Progenitor cell of endocrine pancreas (in vitro differentiated cells): ENCODE results near the gene CFAP74. TPM values are rescaled to one million over a fixed set of nuclear protein-coding genes. Genes with fewer than 3 reads are reported as not detected.

Experiments used
- DNase-seq: peaks from one replicate; pipeline ENCODE4 v3.0.0; 2021; ENCODE audit warnings: low spot score; ENCODE audit not compliant: unreplicated experiment
- H3K27ac Mint-ChIP-seq: 2 replicates; pipeline ENCODE4 v1.8.0; 2021; ENCODE audit warnings: mild to moderate bottlenecking, moderate library complexity, mixed read lengths
- H3K27me3 Mint-ChIP-seq: 2 replicates; pipeline ENCODE4 v1.8.0; 2021; ENCODE audit warnings: mixed read lengths
- H3K36me3 Mint-ChIP-seq: 2 replicates; pipeline ENCODE4 v1.8.0; 2022; ENCODE audit warnings: mixed read lengths; ENCODE audit not compliant: insufficient read depth
- H3K4me1 Mint-ChIP-seq: 2 replicates; pipeline ENCODE4 v1.8.0; 2021; ENCODE audit warnings: low read depth, mixed read lengths
- H3K4me3 Mint-ChIP-seq: 2 replicates; pipeline ENCODE4 v1.8.0; 2021; ENCODE audit warnings: low read depth, mild to moderate bottlenecking, moderate library complexity, mixed read lengths
- H3K9me3 Mint-ChIP-seq: 2 replicates; pipeline ENCODE4 v1.8.0; 2021; ENCODE audit warnings: low read depth, mixed read lengths
- total RNA-seq: library from RNA; stranded (reverse); gene quantifications from 2 replicates; pipeline ENCODE4 v1.2.1, GENCODE V29; 2021
- TF ChIP-seq, protein P1 (sequence below): fragments of 200-600 bp; sonication (generic); IDR thresholded peaks from one replicate; pipeline ENCODE4 v1.5.0; 2021; ENCODE audit warnings: antibody characterized with exemption, mild to moderate bottlenecking; ENCODE audit not compliant: unreplicated experiment

CFAP74 gene
- total RNA-seq, 1 donor from 2014 or later = 0.93 TPM

DNA sequence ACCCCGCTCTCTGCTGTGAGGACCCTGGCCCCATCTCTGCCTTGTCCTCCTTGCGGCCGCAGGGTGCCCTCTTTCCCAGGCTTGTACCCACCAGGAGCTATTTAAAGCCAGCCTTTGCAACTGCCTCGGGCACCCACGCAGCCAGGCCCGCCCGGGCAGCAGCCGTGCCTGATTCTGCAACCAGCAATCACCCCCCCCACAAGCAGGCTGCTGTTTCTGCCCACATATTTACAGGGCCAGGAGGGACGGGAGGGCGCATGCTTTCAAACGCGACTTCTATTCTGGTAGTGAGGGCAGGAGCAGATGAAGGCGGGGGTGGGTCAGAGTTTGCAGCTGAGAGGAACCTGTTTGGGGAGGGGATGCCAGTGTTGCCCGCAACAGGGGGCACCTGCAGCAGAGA, 29.2 kb upstream of the CFAP74 start:
- H3K36me3 Mint-ChIP-seq = no peaks in the 10 kb centered on the region
- H3K4me1 Mint-ChIP-seq = no peaks in the 10 kb centered on the region
- peaks cover 4% of the 10 kb centered on the region for H3K27me3 Mint-ChIP-seq
- TF ChIP-seq, protein P1, sequence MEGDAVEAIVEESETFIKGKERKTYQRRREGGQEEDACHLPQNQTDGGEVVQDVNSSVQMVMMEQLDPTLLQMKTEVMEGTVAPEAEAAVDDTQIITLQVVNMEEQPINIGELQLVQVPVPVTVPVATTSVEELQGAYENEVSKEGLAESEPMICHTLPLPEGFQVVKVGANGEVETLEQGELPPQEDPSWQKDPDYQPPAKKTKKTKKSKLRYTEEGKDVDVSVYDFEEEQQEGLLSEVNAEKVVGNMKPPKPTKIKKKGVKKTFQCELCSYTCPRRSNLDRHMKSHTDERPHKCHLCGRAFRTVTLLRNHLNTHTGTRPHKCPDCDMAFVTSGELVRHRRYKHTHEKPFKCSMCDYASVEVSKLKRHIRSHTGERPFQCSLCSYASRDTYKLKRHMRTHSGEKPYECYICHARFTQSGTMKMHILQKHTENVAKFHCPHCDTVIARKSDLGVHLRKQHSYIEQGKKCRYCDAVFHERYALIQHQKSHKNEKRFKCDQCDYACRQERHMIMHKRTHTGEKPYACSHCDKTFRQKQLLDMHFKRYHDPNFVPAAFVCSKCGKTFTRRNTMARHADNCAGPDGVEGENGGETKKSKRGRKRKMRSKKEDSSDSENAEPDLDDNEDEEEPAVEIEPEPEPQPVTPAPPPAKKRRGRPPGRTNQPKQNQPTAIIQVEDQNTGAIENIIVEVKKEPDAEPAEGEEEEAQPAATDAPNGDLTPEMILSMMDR = no peak
- no peaks in the 10 kb centered on the region for H3K9me3 Mint-ChIP-seq
- DNase-seq = no peak
- no peak overlapping the region for H3K4me3 Mint-ChIP-seq
- no peak overlapping the region for H3K27ac Mint-ChIP-seq

DNA sequence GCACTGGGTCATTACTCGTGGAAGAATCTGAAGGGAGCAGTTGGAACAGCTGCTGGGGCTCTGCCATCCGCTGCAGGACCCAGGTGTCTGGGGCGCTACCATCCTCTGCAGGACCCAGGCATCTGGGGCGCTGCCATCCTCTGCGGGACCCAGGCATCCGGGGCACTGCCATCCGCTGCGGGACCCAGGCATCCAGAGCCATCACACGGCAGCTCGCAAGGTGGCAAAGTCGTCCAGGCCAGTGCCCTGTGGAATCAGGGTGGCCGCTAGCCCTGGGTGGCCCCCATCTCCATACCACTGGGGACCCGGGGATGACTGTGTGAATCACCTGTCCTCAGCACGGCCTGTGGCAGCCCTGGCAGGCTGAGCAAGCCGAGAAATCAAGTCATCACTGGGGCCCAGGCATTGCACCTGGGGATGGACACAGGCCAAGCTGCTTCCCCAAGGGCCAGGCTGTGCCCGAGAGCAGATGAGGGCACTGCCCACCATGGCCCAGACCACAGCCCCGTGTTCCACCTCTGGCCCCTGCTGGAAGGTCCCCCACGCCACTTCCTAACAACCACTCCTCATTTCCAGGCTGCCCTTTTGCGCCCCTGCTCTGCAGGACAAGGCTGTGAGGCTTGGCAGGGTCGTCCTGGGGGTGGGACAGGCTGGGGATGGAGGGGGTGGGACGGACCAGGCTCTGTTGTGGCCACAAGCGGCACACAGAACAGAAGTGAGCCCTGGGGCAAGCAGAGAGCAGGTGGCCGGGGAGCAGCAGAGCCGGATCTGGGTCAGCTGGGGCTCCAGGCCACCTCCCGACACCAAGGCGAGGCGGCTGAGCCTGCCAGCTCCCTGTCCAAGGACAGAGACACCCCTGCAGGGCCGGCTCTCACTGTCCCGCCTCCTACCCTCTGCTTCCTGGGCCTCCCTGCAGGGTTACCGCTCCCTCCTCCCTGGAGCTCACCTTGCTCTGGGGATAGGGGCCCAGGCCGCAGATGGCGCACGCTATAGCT, 28.3 kb upstream of the CFAP74 start:
- TF ChIP-seq, protein P1 = no peak
- Mint-ChIP-seq H3K36me3 (no peaks in the 10 kb centered on the region), H3K4me3 (no peak overlapping the region), H3K27me3 (peaks cover 4% of the 10 kb centered on the region), H3K27ac (no peak overlapping the region), H3K4me1 (no peaks in the 10 kb centered on the region), H3K9me3 (no peaks in the 10 kb centered on the region)
- DNase-seq = no peak

DNA sequence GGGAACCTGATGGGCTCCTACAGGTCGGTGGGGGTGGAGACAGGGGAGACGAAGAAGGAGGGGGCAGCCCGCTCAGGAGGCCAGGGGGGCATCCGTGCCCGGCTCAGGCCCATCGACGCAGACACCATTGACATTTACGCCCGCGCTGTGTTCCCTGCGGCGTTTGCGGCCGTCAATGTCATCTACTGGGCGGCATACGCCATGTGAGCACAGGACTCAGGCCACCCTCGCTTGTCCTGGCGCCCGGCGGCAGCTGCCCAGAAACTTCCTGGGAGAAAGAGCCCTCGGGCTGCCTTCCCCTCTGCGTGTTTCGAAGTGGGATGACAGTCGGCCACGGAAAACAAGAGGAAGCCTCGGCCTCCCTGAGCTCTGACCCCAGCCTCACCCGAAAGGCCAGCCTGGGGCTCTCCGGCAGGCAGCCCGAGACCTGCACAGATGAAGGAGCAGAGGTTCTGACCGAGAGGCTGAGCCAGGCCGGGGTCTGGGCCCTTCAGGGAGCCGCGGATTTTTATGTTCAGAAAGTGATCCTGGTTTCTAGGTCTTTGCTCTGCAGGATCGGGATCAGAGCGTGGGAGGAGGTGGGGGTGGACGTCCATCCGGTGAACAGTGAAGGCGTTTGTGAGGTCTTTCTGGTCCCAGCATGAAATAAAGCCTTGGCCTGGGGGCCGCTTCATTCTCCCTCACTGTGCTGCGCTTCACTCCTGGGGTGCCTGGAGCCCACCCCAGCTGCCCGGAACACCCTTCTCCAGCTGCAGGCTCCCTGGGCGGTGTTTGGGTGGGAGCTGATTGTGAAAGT, 26.7 kb upstream of the CFAP74 start:
- TF ChIP-seq, protein P1 = no peak
- Mint-ChIP-seq H3K9me3 (no peaks in the 10 kb centered on the region), H3K4me1 (no peaks in the 10 kb centered on the region), H3K27ac (no peak overlapping the region), H3K4me3 (no peak overlapping the region), H3K36me3 (no peaks in the 10 kb centered on the region), H3K27me3 (peaks cover 4% of the 10 kb centered on the region)
- DNase-seq = no peak

DNA sequence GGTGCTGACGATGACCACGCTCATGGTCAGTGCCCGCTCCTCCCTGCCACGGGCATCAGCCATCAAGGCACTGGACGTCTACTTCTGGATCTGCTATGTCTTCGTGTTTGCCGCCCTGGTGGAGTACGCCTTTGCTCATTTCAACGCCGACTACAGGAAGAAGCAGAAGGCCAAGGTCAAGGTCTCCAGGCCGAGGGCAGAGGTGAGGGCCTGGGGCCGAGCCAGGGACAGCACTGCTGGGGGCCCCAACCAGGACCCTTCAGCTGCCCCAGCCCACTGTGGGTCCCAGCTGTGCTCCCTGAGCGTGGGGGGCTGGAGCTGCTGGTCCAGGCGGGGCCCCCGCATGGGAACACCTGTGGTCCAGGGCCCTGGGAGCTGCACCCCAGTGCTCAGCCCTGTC, 26.0 kb upstream of the CFAP74 start:
- DNase-seq = no peak
- H3K36me3 Mint-ChIP-seq = no peaks in the 10 kb centered on the region
- TF ChIP-seq, protein P1 = no peak
- no peak overlapping the region for H3K27ac Mint-ChIP-seq
- no peaks in the 10 kb centered on the region for H3K4me1 Mint-ChIP-seq
- H3K4me3 Mint-ChIP-seq = no peak overlapping the region
- H3K9me3 Mint-ChIP-seq = no peaks in the 10 kb centered on the region
- peaks cover 4% of the 10 kb centered on the region for H3K27me3 Mint-ChIP-seq

DNA sequence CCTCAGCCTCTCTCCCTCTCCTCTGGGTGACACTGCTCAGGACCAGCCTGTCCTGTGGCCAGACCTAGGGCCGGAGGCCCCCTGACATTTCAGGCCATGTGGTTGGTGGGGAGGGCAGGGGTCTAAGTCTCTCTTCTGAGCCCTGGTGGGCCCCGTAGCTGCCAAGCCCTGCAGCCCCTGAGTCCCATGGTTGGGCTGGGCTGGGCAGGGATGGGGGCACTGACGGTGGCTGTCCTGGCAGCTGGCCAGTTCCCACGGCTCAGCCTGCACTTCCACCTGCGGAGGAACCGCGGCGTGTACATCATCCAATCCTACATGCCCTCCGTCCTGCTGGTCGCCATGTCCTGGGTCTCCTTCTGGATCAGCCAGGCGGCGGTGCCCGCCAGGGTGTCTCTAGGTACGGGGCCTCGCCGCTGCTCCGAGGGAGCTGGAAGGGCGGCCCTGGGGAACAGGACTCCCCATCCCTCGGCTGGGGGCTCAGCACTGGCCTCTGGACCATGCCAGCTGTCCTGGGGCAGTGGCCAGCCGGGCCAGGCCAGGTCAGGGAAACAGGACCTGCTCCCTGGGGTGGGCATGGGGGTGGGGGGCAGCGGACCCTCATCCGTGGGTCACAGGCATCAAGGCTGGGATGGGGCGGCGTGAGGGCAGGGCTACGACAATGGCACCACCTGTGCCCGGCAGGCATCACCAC, 25.4 kb upstream of the CFAP74 start:
- Mint-ChIP-seq H3K27ac (no peak overlapping the region), H3K4me1 (no peaks in the 10 kb centered on the region), H3K36me3 (no peaks in the 10 kb centered on the region), H3K27me3 (peaks cover 4% of the 10 kb centered on the region), H3K4me3 (no peak overlapping the region), H3K9me3 (no peaks in the 10 kb centered on the region)
- no peak for DNase-seq
- TF ChIP-seq, protein P1 = no peak
